Neural cell (in vitro differentiated cells): Measurements from ENCODE around the gene TOM1L1. TPM values are rescaled to one million over a fixed set of nuclear protein-coding genes. Genes with fewer than 3 reads are reported as not detected.

Experiments
- H2AFZ ChIP-seq: fragments of 200-600, 300-800 bp; sonication (generic), shearing (Covaris generic); 2 replicates; pipeline ENCODE4 v1.6.0; 2014; ENCODE audit warnings: low read depth, mild to moderate bottlenecking, antibody characterized with exemption, low read length, moderate library complexity
- H3F3A ChIP-seq: fragments of 200-600 bp; shearing (Covaris generic); 2 replicates; pipeline ENCODE4 v1.6.1; 2016; ENCODE audit warnings: mild to moderate bottlenecking, moderate library complexity, mixed read lengths, antibody characterized with exemption, low read length; ENCODE audit not compliant: insufficient read depth, poor library complexity, severe bottlenecking
- H3K27ac ChIP-seq: fragments of 200-600, 300-800 bp; sonication (generic), shearing (Covaris generic); 2 replicates; pipeline ENCODE4 v1.5.1; 2014; ENCODE audit warnings: mild to moderate bottlenecking, low read length, moderate library complexity
- H3K27me3 ChIP-seq: fragments of 300-800, 200-600 bp; sonication (generic), shearing (Covaris generic); 2 replicates; pipeline ENCODE4 v1.6.0; 2014; ENCODE audit warnings: mild to moderate bottlenecking, low read depth, low read length, moderate library complexity; ENCODE audit not compliant: insufficient read depth
- H3K36me3 ChIP-seq: fragments of 300-800, 200-600 bp; sonication (generic), shearing (Covaris generic); 2 replicates; pipeline ENCODE4 v1.5.1; 2014; ENCODE audit warnings: mild to moderate bottlenecking, antibody characterized with exemption, low read length, moderate library complexity; ENCODE audit not compliant: insufficient read depth
- H3K4me2 ChIP-seq: fragments of 300-800, 200-600 bp; sonication (generic), shearing (Covaris generic); 2 replicates; pipeline ENCODE4 v1.6.0; 2014; ENCODE audit warnings: mild to moderate bottlenecking, low read length
- H3K4me3 ChIP-seq: fragments of 300-800, 200-600 bp; sonication (generic), shearing (Covaris generic); 2 replicates; pipeline ENCODE4 v1.5.1; 2014; ENCODE audit warnings: mild to moderate bottlenecking, low read length, moderate library complexity
- H3K79me2 ChIP-seq: fragments of 200-600 bp; shearing (Covaris generic); replicated peaks from 2 replicates; pipeline ENCODE4 v1.6.0; 2014; ENCODE audit warnings: mild to moderate bottlenecking, low read length, moderate library complexity; ENCODE audit not compliant: insufficient read depth
- H3K9ac ChIP-seq: fragments of 300-800, 200-600 bp; sonication (generic), shearing (Covaris generic); 2 replicates; pipeline ENCODE4 v1.6.1; 2016; ENCODE audit warnings: mild to moderate bottlenecking, low read length, mixed read lengths
- H3K9me2 ChIP-seq: fragments of 200-600 bp; shearing (Covaris generic); 2 replicates; pipeline ENCODE4 v1.6.1; 2016; ENCODE audit warnings: mild to moderate bottlenecking, low read length, mixed read lengths; ENCODE audit not compliant: insufficient read depth
- H3K9me3 ChIP-seq: fragments of 200-600, 300-800 bp; sonication (generic), shearing (Covaris generic); 2 replicates; pipeline ENCODE4 v1.6.1; 2016; ENCODE audit warnings: mild to moderate bottlenecking, mixed run types, low read length, moderate library complexity, mixed read lengths
- H4K20me1 ChIP-seq: fragments of 200-600 bp; shearing (Covaris generic); 2 replicates; pipeline ENCODE4 v1.6.1; 2016; ENCODE audit warnings: mild to moderate bottlenecking, mixed run types; ENCODE audit not compliant: insufficient read depth
- EP300 ChIP-seq: fragments of 450-650 bp; conservative IDR thresholded peaks from 2 replicates; pipeline ENCODE4 v1.6.1; 2014; ENCODE audit warnings: antibody characterized with exemption, mild to moderate bottlenecking, moderate library complexity; ENCODE audit not compliant: poor library complexity, severe bottlenecking
- EZH2 ChIP-seq: fragments of 200-600, 300-800 bp; shearing (Covaris generic), sonication (generic); IDR thresholded peaks from 2 replicates; pipeline ENCODE4 v1.6.1; 2014; ENCODE audit warnings: antibody characterized with exemption, low read length, borderline replicate concordance, mild to moderate bottlenecking; ENCODE audit not compliant: insufficient read depth, poor library complexity, severe bottlenecking
- MXI1 ChIP-seq: fragments of 450-650 bp; conservative IDR thresholded peaks from 2 replicates; pipeline ENCODE4 v1.6.1; 2014; ENCODE audit warnings: antibody characterized with exemption, mild to moderate bottlenecking; ENCODE audit not compliant: poor library complexity, severe bottlenecking
- POLR2AphosphoS5 ChIP-seq: IDR thresholded peaks from 2 replicates; pipeline ENCODE4 v1.6.1; 2012
- RAD21 ChIP-seq: fragments of 450-650 bp; conservative IDR thresholded peaks from 2 replicates; pipeline ENCODE4 v1.6.1; 2014; ENCODE audit warnings: antibody characterized with exemption, mild to moderate bottlenecking, moderate library complexity
- REST ChIP-seq: IDR thresholded peaks from 2 replicates; pipeline ENCODE4 v1.6.1; 2012; ENCODE audit warnings: borderline replicate concordance
- SMC3 ChIP-seq: fragments of 450-650 bp; conservative IDR thresholded peaks from 2 replicates; pipeline ENCODE4 v1.6.1; 2014; ENCODE audit warnings: antibody characterized with exemption, mild to moderate bottlenecking, moderate library complexity; ENCODE audit not compliant: poor library complexity
- TAF1 ChIP-seq: IDR thresholded peaks from 2 replicates; pipeline ENCODE4 v1.6.1; 2012; ENCODE audit warnings: low read depth
- polyA plus RNA-seq: library from polyadenylated mRNA; depleted of rRNA; stranded (reverse); fragments of >200 nt; gene quantifications from 2 replicates; pipeline ENCODE4 v1.2.3, GENCODE V29; 2014
- TF ChIP-seq, protein P1 (sequence below): fragments of 450-650 bp; IDR thresholded peaks from 2 replicates; pipeline ENCODE4 v1.5.1; 2014; ENCODE audit warnings: antibody characterized with exemption, mild to moderate bottlenecking, moderate library complexity; ENCODE audit not compliant: poor library complexity, severe bottlenecking

The TOM1L1 gene
- polyA plus RNA-seq, 1 donor from 2014 or later, result 13.6 TPM

- H3K9me2 ChIP-seq, result no peaks in the 10 kb centered on the region
- H3K9ac ChIP-seq, result no peak overlapping the region
- no peaks in the 10 kb centered on the region for H3K9me3 ChIP-seq
- H2AFZ ChIP-seq, result no peak overlapping the region
- no peaks in the 10 kb centered on the region for H3F3A ChIP-seq
- H3K36me3 ChIP-seq, result no peaks in the 10 kb centered on the region
- H3K27me3 ChIP-seq, result no peaks in the 10 kb centered on the region
- TF ChIP-seq EP300, result no peak
- no peak for TF ChIP-seq REST
- TF ChIP-seq SMC3, result no peak
- TF ChIP-seq RAD21, result no peak
- no peak for TF ChIP-seq EZH2
- no peak for TF ChIP-seq MXI1
- no peak for TF ChIP-seq POLR2AphosphoS5
- no peak for TF ChIP-seq TAF1
- TF ChIP-seq, protein P1, sequence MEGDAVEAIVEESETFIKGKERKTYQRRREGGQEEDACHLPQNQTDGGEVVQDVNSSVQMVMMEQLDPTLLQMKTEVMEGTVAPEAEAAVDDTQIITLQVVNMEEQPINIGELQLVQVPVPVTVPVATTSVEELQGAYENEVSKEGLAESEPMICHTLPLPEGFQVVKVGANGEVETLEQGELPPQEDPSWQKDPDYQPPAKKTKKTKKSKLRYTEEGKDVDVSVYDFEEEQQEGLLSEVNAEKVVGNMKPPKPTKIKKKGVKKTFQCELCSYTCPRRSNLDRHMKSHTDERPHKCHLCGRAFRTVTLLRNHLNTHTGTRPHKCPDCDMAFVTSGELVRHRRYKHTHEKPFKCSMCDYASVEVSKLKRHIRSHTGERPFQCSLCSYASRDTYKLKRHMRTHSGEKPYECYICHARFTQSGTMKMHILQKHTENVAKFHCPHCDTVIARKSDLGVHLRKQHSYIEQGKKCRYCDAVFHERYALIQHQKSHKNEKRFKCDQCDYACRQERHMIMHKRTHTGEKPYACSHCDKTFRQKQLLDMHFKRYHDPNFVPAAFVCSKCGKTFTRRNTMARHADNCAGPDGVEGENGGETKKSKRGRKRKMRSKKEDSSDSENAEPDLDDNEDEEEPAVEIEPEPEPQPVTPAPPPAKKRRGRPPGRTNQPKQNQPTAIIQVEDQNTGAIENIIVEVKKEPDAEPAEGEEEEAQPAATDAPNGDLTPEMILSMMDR, result no peak
- H3K79me2 ChIP-seq, result no peaks in the 10 kb centered on the region
- no peak overlapping the region for H3K4me2 ChIP-seq
- no peak overlapping the region for H3K27ac ChIP-seq
- H3K4me3 ChIP-seq, result no peak overlapping the region
- H4K20me1 ChIP-seq, result no peaks in the 10 kb centered on the region
Observed at GRCh38 chr17:54947396-54947795, 46.7 kb downstream of the TOM1L1 start.

GRCh38 chr17:54948380-54948779, 47.7 kb downstream of the TOM1L1 start:
- Histone ChIP-seq H3K9me2 (no peaks in the 10 kb centered on the region), H3K79me2 (no peaks in the 10 kb centered on the region), H3F3A (no peaks in the 10 kb centered on the region), H3K4me2 (no peak overlapping the region), H3K4me3 (no peak overlapping the region), H3K36me3 (no peaks in the 10 kb centered on the region), H4K20me1 (no peaks in the 10 kb centered on the region), H3K9me3 (no peaks in the 10 kb centered on the region), H3K27me3 (no peaks in the 10 kb centered on the region), H3K9ac (no peak overlapping the region), H3K27ac (no peak overlapping the region), H2AFZ (no peak overlapping the region)
- TF ChIP-seq RAD21 (no peak), REST (no peak), POLR2AphosphoS5 (no peak), MXI1 (no peak), SMC3 (no peak)
